ENCODE measurements around the gene C6orf120. TPM values are rescaled to one million over a fixed set of nuclear protein-coding genes. Genes with fewer than 3 reads are reported as not detected.

Gene C6orf120
- total RNA-seq, 1 experiment from 2014 or later: 20.6 TPM

- intact Hi-C loops (cut with micrococcal nuclease): no loop called here
- Histone ChIP-seq H3K9me3 (ENCODE audit: control insufficient read depth in 1 of 2, insufficient read depth in 1 of 2, low read depth in 1 of 2, low read length in 2 of 2) (peaks cover 10 to 12% of the 10 kb centered on the region in 2 experiments; a peak in 2 of 4 replicates), H3K27ac (ENCODE audit: low read depth, low read length) (no peak overlapping the region), H3K9me2 (ENCODE audit: insufficient read depth) (no peaks in the 10 kb centered on the region), H3K9ac (ENCODE audit: low read length) (no peak overlapping the region), H3K4me2 (ENCODE audit: low read length) (no peak overlapping the region), H3K79me2 (ENCODE audit: insufficient read depth, low read length) (no peaks in the 10 kb centered on the region), H2AFZ (ENCODE audit: low read depth, low read length, poor library complexity, severe bottlenecking) (no peak overlapping the region), H4K20me1 (ENCODE audit: insufficient read depth) (no peaks in the 10 kb centered on the region), H3K36me3 (ENCODE audit: control insufficient read depth in 1 of 2, insufficient read depth in 2 of 2, low read length in 2 of 2) (peaks cover 20 to 29% of the 10 kb centered on the region in 2 experiments; a peak in 2 of 4 replicates), H3K4me1 (ENCODE audit: control insufficient read depth in 1 of 2, insufficient read depth in 2 of 2, low read length in 2 of 2) (no peaks in the 10 kb centered on the region), H3K4me3 (replicated peaks in 1 of 2; ENCODE audit: low read depth in 1 of 2, low read length in 2 of 2) (no peak overlapping the region), H3K27me3 (ENCODE audit: insufficient read depth, low read length) (no peaks in the 10 kb centered on the region)
- TF ChIP-seq JUND (IDR thresholded peaks at IDR 0.05): no peak
- TF ChIP-seq EZH2 (IDR thresholded peaks at IDR 0.05): no peak
- no peak for TF ChIP-seq ELF1 (IDR thresholded peaks at IDR 0.05; ENCODE audit: borderline replicate concordance, low read depth)
- no peak for TF ChIP-seq MAX (IDR thresholded peaks at IDR 0.05)
- TF ChIP-seq SP1 (IDR thresholded peaks at IDR 0.05; ENCODE audit: low read depth): no peak
- TF ChIP-seq FOSL1 (IDR thresholded peaks at IDR 0.05; ENCODE audit: low read depth): no peak
- TF ChIP-seq SIN3A (IDR thresholded peaks at IDR 0.05; ENCODE audit: low read depth): no peak
- no peak for TF ChIP-seq CEBPB (IDR thresholded peaks at IDR 0.05; ENCODE audit: low read depth)
- no peak for TF ChIP-seq CBX3 (IDR thresholded peaks at IDR 0.05; ENCODE audit: low read depth)
- no peak for TF ChIP-seq ZFX (IDR thresholded peaks at IDR 0.05)
- no peak for TF ChIP-seq EZH2phosphoT487 (IDR thresholded peaks at IDR 0.05; ENCODE audit: borderline replicate concordance)
- DNase-seq (ENCODE audit: low read depth, low spot score): no peak
- POLR2A ChIA-PET: no interaction called here
- CTCF ChIA-PET: no interaction called here
- RAD21 ChIA-PET (ENCODE audit: low non-redundant PET in 1 of 2, low total read pairs in 2 of 2, uncharacterized antibody in 2 of 2, unreplicated experiment in 2 of 2): no interaction called here
- no TSS peak for BruUV-seq (replicated peaks)
- no peak for ATAC-seq
Measured at GRCh38 chr6:169657284-169657610, 44.7 kb upstream of the C6orf120 start.

GRCh38 chr6:169659820-169660610 lies 41.9 kb upstream of the C6orf120 start:
- intact Hi-C loops (cut with micrococcal nuclease): no loop called here
- TF ChIP-seq POLR2AphosphoS5 (IDR thresholded peaks at IDR 0.05; ENCODE audit: low read depth, low read length) (no peak), YY1 (IDR thresholded peaks at IDR 0.05; ENCODE audit: extremely low read depth, insufficient replicate concordance, low read depth, low read length) (no peak), POLR2A (IDR thresholded peaks at IDR 0.05; ENCODE audit: borderline replicate concordance, extremely low read depth, insufficient read depth, insufficient read length) (no peak), CBX3 (IDR thresholded peaks at IDR 0.05; ENCODE audit: low read depth) (no peak), SRF (IDR thresholded peaks at IDR 0.05; ENCODE audit: low read depth) (no peak), CTCF (IDR thresholded peaks at IDR 0.05 in 2 of 3, conservative IDR thresholded peaks at IDR 0.05 in 1 of 3; ENCODE audit: borderline replicate concordance in 1 of 3, insufficient read depth in 1 of 3, low read depth in 2 of 3, low read length in 2 of 3) (no peak), RAD21 (IDR thresholded peaks at IDR 0.05; ENCODE audit: low read depth) (no peak), FOSL1 (IDR thresholded peaks at IDR 0.05; ENCODE audit: low read depth) (no peak), SIN3A (IDR thresholded peaks at IDR 0.05; ENCODE audit: low read depth) (no peak), ATF3 (IDR thresholded peaks at IDR 0.05) (no peak), ZFX (IDR thresholded peaks at IDR 0.05) (no peak)

More at GRCh38 chr6:169659820-169660610, 41.9 kb upstream of the C6orf120 start:
- Histone ChIP-seq H3K9me2 (ENCODE audit: insufficient read depth) (no peaks in the 10 kb centered on the region), H3K36me3 (ENCODE audit: control insufficient read depth in 1 of 2, insufficient read depth in 2 of 2, low read length in 2 of 2) (peaks cover 22 to 24% of the 10 kb centered on the region in 2 experiments; a peak in 3 of 4 replicates), H3K27ac (ENCODE audit: low read depth, low read length) (no peak overlapping the region), H3K4me2 (ENCODE audit: low read length) (no peak overlapping the region), H3K4me3 (replicated peaks in 1 of 2; ENCODE audit: low read depth in 1 of 2, low read length in 2 of 2) (no peak overlapping the region), H3K79me2 (ENCODE audit: insufficient read depth, low read length) (no peaks in the 10 kb centered on the region), H3K9ac (ENCODE audit: low read length) (no peak overlapping the region), H3K4me1 (ENCODE audit: control insufficient read depth in 1 of 2, insufficient read depth in 2 of 2, low read length in 2 of 2) (no peaks in the 10 kb centered on the region), H3K27me3 (ENCODE audit: insufficient read depth, low read length) (no peaks in the 10 kb centered on the region), H2AFZ (ENCODE audit: low read depth, low read length, poor library complexity, severe bottlenecking) (no peak overlapping the region), H4K20me1 (ENCODE audit: insufficient read depth) (no peaks in the 10 kb centered on the region), H3K9me3 (ENCODE audit: control insufficient read depth in 1 of 2, insufficient read depth in 1 of 2, low read depth in 1 of 2, low read length in 2 of 2) (peaks cover 2 to 5% of the 10 kb centered on the region in 2 experiments; a peak in 2 of 4 replicates)
- no peak for ATAC-seq
- no TSS peak for BruUV-seq (replicated peaks)
- no peak for DNase-seq (ENCODE audit: low read depth, low spot score)
- RAD21 ChIA-PET (ENCODE audit: low non-redundant PET in 1 of 2, low total read pairs in 2 of 2, uncharacterized antibody in 2 of 2, unreplicated experiment in 2 of 2): no interaction called here
- CTCF ChIA-PET: no interaction called here
- POLR2A ChIA-PET: no interaction called here
